T-helper 1 cell (primary cell): ENCODE measurements around the gene TAMM41.
"Not testable (repeated sequence)": the region's sequence is repeated elsewhere in the genome, so short reads cannot be mapped to it uniquely, and the experiment has no call there.

Experiments used
- DNase-seq, 5 donors: peaks; one replicate each; pipeline ENCODE4 v3.0.0-alpha.2; 2012 to 2020
- total RNA-seq, 4 donors: gene quantifications; one replicate each; lab custom pipeline; 2026; lab: John Stamatoyannopoulos, UW

TAMM41 gene, protein sequence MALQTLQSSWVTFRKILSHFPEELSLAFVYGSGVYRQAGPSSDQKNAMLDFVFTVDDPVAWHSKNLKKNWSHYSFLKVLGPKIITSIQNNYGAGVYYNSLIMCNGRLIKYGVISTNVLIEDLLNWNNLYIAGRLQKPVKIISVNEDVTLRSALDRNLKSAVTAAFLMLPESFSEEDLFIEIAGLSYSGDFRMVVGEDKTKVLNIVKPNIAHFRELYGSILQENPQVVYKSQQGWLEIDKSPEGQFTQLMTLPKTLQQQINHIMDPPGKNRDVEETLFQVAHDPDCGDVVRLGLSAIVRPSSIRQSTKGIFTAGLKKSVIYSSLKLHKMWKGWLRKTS
- 5.3 to 21.1 (median 14.4) reads per million in 4 donors for total RNA-seq

DNA sequence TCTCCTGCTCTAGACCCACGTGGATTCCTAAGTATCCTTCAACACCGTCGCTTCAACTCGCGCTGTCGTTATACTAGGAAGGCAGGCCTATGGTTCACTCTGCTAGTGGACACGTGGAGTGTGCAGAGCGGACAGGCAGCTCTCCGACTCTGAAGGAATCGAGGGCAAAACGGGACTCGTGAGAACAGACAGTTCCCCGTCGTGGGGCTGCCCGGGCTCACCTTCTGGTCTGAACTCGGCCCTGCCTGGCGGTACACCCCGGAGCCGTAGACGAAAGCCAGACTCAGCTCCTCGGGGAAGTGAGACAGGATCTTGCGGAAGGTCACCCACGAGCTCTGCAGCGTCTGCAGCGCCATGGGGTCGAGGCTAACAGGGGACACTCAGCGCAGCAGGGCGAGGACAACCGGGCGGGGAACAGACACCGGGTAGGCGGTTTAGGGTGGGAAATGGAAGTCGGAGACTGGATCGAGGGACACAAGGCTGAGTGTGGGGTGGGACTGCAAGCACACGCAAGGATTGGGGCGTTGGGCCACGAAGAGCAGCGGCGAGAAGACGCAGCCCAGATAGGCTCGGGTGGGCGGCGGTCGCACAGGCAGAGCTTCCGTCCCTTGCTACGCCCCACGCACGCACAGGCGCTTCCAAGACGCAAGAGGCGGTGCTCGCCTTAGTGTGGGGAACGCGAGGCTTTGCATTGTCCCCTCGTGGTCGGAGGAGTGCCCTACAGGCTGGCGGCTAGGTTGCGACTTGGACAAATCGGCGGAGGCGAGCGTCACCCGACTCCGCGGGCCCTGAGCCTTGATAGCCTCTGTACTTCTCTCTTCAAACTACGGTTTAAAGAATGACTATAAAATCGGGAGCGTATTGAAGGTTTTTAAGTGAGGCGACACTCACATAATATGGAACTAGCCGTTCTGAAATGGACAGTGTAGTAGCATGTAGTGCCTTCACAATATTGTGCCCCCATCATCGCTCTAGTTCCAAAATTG, at the start of gene TAMM41:
Gene TAMM41 (minus strand): TSS at position 605 of the 986 bp plus-strand sequence. CDS start 249 bp downstream, at position 356.
- DNase-seq: peak; percentile 69 to 92 (median 77)

DNA sequence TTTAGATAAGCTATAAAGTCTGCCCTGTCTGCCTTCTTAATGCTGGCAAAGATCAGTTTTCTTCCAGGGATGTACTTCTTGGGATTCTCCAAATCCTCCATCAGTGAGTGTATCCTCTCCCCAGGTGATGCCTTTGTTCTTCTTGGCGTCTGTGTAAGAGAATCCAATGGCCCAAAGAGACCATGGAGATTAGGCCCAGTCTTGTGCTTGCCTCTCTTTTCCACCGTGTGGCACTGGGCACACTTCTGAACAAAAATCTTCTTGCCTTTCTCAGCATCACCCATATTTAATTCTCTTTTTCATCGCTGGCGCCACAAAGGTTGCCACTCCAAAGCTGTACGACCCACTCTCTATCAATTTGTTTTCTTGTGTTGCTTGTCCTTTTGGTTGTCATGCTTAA, 32.2 kb upstream of the TAMM41 start:
- no peak for DNase-seq

DNA sequence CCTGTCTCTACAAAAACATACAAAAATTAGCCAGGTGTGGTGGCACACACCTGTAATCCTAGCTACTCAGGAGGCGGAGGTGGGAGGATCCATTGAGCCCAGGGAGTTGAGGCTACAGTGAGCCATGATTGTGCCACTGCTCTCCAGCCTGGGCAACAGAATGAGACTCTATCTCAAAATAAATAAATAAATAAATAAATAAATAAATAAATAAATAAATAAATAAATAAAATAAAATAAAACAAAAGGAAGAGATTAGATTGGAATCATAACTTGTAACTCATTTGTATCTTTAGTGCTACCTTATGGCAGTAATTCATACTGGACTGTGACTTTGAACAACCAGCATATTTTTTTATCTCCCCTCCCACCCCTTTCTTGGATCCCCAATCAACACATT, 28.0 kb upstream of the TAMM41 start:
- not testable (repeated sequence) for DNase-seq

DNA sequence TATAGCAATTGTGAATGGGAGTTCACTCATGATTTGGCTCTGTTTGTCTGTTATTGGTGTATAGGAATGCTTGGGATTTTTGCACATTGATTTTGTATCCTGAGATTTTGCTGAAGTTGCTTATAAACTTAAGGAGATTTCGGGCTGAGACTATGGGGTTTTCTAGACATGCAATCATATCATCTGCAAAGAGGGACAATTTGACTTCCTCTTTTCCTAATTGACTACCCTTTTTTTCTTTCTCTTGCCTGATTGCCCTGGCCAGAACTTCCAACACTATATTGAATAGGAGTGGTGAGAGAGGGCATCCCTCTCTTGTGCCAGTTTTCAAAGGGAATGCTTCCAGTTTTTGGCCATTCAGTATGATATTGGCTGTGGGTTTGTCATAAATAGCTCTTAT, 17.1 kb upstream of the TAMM41 start:
- not testable (repeated sequence) for DNase-seq

DNA sequence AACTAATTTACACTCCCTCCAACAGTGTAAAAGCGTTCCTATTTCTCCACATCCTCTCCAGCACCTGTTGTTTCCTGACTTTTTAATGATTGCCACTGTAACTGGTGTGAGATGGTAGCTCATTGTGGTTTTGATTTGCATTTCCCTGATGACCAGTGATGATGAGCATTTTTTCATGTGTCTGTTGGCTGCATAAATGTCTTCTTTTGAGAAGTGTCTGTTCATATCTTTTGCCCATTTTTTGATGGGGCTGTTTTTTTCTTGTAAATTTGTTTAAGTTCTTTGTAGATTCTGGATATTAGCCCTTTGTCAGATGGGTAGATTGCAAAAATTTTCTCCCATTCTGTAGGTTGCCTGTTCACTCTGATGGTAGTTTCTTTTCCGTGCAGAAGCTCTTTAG, 15.9 kb upstream of the TAMM41 start:
- DNase-seq: not testable (repeated sequence)

DNA sequence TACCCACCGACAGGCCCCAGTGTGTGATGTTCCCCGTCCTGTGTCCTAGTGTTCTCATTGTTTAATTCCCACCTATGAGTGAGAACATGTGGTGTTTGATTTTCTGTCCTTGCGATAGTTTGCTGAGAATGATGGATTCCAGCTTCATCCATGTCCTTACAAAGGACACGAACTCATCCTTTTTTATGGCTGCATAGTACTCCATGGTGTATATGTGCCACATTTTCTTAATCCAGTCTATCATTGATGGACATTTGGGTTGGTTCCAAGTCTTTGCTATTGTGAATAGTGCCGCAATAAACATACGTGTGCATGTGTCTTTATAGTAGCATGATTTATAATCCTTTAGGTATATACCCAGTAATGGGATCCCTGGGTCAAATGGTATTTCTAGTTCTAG, 15.5 kb upstream of the TAMM41 start:
- not testable (repeated sequence) for DNase-seq

DNA sequence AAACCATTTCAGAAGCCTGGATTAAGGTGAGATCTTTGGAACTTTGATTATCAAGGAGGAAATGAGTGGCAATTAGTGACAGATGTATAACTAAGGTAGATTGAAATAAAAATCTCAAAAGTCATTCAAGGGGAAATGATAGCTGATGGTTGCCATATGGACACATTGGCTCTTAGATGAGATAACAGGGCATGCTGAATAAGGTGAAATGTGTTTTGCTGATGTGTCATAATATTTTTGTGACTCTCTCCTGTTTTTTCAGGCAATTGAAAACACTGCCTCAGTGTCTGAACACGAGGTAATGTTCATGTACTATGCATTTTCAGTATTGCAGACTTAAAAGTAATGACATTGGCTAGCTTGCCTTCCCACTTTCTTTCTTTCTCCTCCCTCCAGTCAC, 13.5 kb upstream of the TAMM41 start:
- DNase-seq: not testable (repeated sequence)

DNA sequence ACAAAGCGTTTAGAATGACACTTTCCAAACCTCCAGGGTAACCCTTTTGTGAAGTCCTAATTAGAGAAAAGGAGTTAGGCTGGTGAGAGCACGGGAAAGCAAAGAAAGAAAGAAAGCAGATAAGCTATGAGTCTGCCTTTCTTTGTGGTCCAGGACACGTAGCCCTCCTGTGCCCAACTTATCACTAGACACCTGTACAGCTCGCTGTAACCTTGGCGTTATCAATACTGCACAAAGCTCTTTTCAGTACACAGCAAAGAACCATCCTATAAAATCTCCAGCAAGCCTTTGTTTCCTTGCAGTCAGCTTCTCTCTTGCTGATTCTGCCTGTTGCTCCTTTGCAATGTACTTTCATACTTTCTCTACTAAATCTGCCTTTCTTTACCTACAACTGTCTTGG, 6.8 kb upstream of the TAMM41 start:
- DNase-seq: no peak

DNA sequence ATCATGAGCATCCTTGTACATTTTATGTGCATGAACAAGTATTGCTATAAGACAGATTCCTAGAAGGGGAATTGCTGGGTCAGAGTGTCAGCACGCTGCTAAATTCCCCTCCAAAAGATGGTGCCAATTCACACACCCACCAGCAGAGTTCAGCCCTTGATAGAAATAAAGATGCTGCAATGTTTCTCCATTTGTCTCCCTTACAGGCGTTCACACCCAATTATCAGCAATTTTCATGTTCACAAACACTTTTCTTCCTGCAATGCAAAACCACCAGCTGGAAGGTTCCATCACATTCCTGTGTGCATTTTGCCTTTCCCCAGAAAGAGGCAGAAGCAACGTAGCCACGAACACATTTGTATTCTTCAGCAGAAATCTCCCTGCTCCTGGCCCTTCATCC, 3.3 kb upstream of the TAMM41 start:
- DNase-seq: no peak

DNA sequence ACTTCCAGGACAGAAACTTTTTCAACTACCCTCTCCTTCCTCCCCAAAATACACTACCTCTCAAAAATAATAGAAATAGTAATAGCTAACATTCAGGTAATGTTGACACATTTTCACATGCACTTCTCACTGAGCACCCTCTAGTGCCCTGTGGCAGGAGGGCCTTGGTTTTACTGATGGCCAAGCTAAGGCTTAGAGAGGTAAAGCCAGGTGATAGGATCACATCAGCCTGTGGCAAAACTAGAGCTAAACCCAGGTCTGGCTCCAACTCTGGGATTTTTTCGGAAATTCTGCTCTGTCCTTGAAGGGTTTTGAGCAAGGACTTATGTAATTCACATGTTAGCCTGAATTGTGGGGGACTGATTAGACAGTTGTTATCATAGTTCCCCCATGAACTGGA, 922 bp upstream of the TAMM41 start:
- peak in 1 of 5 donors; percentile 11 for DNase-seq

DNA sequence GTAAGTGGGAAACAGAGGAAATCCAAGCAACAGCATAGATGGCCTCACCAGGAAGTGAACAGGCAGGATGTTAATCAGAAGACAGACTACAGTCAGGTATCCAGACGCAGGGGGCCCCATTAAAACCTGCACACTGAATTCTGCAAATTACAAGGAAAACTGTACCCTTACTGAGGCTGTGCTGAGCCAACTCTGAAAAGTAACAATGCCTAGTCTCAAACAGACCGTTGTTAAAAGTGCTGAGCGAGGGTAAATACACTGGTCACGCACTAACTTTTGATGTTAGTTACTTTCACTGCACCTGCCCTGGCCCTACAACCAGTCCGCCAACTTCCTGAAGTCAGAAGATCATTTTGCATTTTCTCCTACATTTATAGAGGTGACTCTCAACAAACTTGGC, 1.0 kb downstream of the TAMM41 start:
- peak in 1 of 5 donors; percentile 14 for DNase-seq

DNA sequence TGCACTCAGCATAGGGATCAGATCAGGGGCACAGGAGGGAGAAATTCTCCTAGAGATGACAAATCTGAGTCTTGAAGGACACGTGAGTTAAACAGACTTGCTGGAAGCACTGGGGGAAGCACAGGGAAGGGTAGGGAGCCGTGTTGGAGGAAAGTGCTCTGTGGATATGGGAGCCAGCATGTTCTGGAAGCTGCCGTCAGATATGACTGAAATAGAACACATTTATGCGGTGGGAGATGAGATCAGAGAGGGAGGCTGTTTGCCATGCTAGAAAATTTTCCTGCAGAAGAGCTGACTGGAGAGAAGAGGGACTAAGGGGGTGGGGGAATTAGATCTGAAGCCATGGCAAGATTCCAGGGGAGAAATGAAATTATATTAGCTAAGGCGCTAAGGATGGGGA, 1.8 kb downstream of the TAMM41 start:
- DNase-seq: no peak

DNA sequence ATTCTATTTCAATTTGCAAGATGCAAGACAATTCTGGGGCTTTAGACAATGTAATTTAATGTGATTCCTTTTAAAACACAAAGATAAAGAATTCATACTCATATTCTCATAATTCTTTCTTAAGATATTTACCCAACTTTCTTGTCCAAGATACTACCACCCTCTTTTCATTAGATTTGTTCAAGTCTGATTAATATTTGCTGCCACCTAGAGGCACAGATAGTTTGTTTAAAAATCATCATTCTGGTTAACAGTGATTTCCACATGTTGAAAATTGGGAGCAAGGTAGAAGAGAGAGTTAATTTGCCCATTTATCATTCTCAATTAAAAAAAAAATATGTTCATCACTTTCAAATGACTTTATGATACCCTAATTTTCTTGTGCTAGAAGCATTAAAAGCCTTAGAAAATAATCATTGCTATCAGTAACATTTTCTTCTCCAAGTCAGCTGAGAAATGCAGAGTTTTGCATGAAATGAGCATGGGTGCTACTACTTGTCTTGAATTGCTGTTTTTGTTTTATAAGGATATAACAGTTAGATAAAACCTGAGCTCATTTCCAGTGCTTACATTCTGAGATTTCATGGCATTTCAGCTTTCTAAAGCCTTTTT, 11.6 kb downstream of the TAMM41 start:
- no peak for DNase-seq

DNA sequence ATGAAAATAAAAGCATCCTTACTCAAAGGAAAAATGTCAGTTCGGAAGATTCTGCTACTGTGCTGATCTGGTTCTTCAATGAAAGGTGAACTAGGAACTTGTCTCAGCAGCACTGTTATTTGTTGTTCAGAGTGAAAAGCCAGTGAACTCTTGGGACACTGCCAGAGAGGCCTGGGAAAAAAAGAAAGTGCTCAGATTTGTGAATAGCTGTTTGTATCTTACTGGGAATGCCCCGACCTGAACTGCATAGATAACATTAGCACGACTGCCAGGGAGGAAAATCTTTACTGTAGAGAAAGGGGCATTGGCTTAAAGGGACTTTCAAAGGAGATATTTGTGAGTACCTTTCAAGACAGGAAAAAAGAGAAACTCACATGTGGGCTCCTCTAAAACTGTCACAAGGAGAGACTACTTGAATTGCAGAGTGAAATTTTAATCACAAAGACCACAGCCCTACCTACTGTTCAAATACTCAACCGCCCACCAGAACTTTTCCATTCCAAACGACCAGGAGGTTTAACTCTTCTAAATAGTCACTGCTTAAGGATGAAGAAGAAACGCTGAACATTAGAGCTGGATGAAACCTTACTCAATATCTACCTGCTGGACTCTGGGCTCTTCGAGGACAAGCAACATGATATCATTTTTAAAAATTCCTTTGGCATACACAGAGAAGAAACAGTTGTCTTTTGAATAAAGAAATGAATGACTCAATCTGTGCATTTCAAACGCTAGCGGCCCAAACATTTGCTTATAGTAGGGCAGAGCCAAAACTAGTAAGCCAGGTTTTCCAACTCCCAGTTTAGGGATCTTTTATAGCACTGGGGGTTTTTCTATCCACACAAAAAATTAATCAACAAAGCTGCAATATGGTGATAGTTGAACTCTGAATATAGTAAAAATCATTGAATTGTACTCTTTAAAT, 13.4 kb downstream of the TAMM41 start:
- no peak for DNase-seq

DNA sequence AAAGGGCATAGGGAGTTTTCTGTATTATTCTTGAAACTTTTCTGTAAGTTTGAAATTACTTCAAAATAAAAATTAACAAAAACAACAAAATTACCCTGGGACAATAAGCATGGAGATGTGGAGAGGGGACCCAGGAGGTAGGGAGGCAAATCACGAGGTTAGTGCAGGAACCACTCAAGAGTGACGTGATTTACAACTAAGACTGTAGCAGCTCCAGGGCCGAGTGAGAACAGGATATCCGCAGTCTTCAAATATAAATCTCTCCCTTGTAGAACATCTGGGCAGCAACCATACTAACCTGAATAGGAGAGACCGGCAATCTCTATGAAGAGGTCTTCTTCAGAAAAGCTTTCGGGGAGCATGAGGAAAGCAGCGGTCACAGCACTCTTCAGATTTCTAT, 17.3 kb downstream of the TAMM41 start:
- no peak for DNase-seq

DNA sequence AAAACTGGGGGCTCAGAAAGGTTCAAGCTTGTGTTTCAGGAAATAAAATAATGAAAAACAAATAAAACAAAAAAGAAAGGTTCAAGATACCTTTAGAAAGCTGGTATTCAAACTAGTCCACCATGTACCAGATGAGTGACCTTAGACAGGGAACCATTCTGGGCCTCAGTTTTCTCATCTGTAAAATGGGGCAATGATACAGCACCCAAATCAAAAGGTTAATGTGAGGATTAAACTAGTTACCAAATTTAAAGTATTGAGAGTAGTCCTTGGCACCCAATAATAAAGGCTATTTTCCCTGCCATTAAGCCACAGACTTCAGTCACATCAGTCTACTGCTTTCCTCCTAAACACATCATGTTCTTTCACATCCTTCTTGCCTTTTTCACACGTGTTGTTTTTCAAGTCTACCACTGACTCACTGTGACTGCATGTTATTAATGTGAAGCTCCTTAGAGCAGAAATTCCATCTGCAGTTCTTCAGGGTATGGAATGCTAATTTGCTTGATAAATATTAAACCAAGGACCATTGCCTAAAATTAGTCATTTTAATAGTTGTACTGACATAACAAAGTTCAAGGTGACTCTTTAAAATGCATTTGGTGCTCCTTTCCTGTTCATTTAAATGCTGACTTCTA, 19.9 kb downstream of the TAMM41 start:
- peak in 1 of 5 donors; percentile 5 for DNase-seq

DNA sequence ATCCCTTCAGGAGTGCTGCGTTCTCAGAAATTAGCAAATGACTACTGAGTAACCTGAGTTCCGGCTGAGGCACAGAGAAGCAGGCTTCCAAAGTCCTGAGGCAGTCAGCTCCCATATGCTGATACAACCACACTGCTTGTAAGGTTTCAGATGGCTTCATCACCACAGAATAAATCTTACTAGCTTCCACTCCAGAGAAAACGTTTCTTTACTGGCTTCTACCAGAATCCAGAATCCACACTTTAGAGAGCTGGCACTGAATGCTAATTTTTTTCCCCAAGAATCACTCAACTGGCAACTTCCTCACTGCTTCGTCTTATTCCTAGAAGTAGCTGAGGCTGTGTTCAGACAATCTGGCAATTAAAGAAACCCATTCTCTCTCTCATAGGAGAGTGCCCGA, 21.4 kb downstream of the TAMM41 start:
- no peak for DNase-seq

DNA sequence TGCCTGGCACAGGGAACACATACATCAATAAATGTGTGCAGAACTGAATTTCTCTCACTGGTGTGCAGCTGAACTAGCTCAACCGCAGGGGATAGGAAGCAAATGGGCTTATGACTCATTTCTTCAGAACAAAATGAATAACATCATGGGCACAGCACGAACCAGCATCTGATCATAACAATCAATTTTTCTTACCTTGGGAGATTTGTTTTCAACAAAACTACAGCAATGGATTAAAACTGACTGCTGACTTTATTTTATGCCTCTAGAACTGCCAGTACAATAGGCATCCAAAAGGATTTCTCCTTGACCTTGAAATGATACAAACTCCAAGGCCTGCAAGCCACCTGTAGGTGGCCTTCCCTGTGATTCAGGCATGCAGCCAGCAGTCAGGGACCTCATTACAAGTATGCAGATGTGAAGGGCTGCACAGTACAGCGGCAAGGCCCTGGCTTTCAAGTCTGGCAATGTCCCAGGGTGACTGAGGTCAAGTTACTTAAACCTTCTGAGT, 26.1 kb downstream of the TAMM41 start:
- peak in 1 of 5 donors; percentile 71 for DNase-seq

DNA sequence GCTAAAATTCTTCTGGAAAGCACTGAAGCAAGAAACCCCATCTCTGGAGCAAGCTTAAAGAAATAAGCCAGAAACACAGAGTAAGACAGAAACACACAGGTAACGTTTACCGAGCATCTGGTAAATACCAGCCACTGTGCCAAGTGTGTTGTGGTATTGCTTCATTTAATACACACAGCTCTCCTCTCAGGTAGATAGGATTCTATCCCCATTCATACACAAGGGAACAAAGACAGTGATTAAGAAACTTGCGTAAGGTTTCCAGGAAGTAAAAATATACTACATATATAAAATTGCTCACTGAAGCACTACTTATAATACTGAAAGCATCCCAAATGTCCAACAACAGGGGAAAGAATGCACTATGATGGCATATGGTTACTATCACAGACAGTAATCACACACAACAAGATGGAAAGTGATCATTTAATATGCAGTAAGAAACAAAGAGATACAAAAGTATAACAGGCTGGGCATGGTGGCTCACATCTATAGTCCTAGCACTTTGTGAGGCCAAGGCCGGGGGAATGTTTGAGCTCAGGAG, 27.5 kb downstream of the TAMM41 start:
- DNase-seq: no peak

DNA sequence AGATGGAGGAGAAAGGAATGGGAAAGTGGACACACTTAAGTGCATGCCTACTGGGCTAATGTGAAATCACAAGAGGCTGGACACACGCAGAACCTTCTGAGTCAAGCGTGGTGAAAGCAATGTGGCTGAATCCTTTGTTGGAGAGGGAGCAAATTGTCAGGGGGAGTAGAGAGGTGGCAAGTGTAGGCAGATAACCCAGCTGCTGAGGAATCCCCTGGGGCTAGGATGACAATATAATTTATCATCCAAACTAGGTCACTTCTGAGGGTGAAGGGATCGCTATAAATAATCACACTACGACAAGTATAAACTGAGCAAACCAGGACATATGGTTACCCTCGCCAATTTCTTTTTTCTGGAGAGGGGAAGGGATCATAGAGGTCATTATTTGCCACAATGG, 28.7 kb downstream of the TAMM41 start:
- DNase-seq: no peak

DNA sequence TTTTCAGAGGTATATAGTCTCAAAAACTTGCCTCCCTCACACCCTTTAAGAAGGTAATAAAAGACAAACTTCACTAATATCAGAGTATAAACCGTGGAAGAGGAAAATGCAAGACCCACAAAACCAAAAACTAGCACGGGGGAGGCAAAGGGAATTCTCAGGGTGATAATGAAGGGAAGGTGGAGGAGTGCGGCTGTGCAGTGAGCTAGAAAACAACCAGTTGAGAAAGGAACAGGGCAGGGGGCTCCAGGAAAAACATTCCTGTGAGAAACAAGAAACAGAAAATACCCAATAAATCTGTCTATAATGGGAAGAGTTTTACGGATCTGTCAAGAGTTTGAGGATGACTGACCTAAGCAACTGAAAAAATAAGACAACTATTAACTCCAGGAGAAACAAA, 31.6 kb downstream of the TAMM41 start:
- no peak for DNase-seq
